GM23338 (cell line): ENCODE data around the gene FHOD1.
A peak's percentile ranks its signal among the peaks of the same experiment; 100 is the strongest.

Experiments used
- CREB1 ChIP-seq: fragments of 250-450 bp; sonication (Bioruptor Pico); IDR thresholded peaks from 2 replicates; pipeline ENCODE4 v1.5.0; 2020; ENCODE audit warnings: low read depth, mild to moderate bottlenecking, moderate library complexity
- EZH2 ChIP-seq: fragments of 200-600 bp; sonication (generic); IDR thresholded peaks from one replicate; pipeline ENCODE4 v1.8.0; 2017; ENCODE audit warnings: antibody characterized with exemption, mild to moderate bottlenecking, low read depth; ENCODE audit not compliant: unreplicated experiment
- EZH2phosphoT487 ChIP-seq: fragments of 200-600 bp; sonication (generic); IDR thresholded peaks from one replicate; pipeline ENCODE4 v1.8.1; 2018; ENCODE audit warnings: antibody characterized with exemption; ENCODE audit not compliant: unreplicated experiment
- JUNB ChIP-seq: IDR thresholded peaks from one replicate; pipeline ENCODE4 v1.6.1; 2016; ENCODE audit warnings: antibody characterized with exemption; ENCODE audit not compliant: unreplicated experiment
- NANOG ChIP-seq: IDR thresholded peaks from 2 replicates; pipeline ENCODE4 v1.6.1; 2016; ENCODE audit warnings: antibody characterized with exemption, borderline replicate concordance
- POLR2AphosphoS5 ChIP-seq: IDR thresholded peaks from 2 replicates; pipeline ENCODE4 v1.6.1; 2016; ENCODE audit warnings: antibody characterized with exemption, low read depth
- STAT1 ChIP-seq: IDR thresholded peaks from one replicate; pipeline ENCODE4 v1.6.1; 2016; ENCODE audit warnings: antibody characterized with exemption; ENCODE audit not compliant: unreplicated experiment
- ZNF114 ChIP-seq: fragments of 250-450 bp; sonication (Bioruptor Pico); IDR thresholded peaks from 2 replicates; pipeline ENCODE4 v1.5.0; 2020; ENCODE audit warnings: mild to moderate bottlenecking, moderate library complexity
- ZNF331 ChIP-seq: fragments of 250-450 bp; sonication (Bioruptor Pico); IDR thresholded peaks from 2 replicates; pipeline ENCODE4 v1.5.0; 2020; ENCODE audit warnings: low read depth, mild to moderate bottlenecking, moderate library complexity
- TF ChIP-seq, protein P1 (sequence below), 2 experiments: fragments of 200-600 bp in 1 of 2; sonication (generic) in 1 of 2; conservative IDR thresholded peaks; 2 replicates each; pipeline versions ENCODE4 v1.5.1 to v1.6.1; 2016 to 2017; ENCODE audit warnings: antibody characterized with exemption in 2 of 2, low read depth in 2 of 2, mild to moderate bottlenecking in 2 of 2, moderate library complexity in 1 of 2
- TF ChIP-seq, protein P2 (sequence below): IDR thresholded peaks from one replicate; pipeline ENCODE4 v1.6.1; 2018; ENCODE audit warnings: antibody characterized with exemption; ENCODE audit not compliant: unreplicated experiment
- TF ChIP-seq, protein P3 (sequence below): IDR thresholded peaks from 2 replicates; pipeline ENCODE4 v1.6.1; 2016; ENCODE audit warnings: antibody characterized with exemption
- TF ChIP-seq, protein P4 (sequence below): fragments of 250-450 bp; sonication (Bioruptor Pico); IDR thresholded peaks from 2 replicates; pipeline ENCODE4 v1.5.0; 2020; ENCODE audit warnings: mild to moderate bottlenecking, moderate library complexity

DNA sequence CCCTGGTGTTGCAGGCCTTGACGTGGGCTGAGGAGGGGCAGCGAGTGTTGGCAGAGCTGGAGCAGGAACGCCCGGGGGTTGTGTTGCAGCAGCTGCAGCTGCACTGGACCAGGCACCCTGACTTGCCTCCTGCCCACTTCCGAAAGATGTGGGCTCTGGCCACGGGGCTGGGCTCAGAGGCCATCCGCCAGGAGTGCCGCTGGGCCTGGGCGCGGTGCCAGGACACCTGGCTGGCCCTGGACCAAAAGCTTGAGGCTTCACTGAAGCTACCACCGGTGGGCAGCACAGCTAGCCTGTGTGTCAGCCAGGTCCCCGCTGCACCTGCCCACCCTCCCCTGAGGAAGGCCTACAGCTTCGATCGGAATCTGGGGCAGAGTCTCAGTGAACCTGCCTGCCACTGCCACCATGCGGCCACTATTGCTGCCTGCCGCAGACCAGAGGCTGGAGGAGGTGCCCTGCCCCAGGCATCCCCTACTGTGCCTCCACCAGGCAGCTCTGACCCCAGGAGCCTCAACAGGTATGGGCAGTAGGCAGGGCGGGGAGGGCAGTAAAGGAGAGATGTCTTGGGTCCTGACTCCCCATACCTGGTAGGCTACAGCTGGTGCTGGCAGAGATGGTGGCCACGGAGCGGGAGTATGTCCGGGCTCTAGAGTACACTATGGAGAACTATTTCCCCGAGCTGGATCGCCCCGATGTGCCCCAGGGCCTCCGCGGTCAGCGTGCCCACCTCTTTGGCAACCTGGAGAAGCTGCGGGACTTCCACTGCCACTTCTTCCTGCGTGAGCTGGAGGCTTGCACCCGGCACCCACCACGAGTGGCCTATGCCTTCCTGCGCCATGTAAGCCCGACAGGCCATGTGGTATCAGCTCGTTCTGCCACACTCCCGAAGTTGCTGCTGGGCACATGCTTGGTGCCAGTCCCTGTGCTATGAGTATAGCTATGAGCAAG is 37.7 kb upstream of the FHOD1 start:
- TF ChIP-seq, protein P1, sequence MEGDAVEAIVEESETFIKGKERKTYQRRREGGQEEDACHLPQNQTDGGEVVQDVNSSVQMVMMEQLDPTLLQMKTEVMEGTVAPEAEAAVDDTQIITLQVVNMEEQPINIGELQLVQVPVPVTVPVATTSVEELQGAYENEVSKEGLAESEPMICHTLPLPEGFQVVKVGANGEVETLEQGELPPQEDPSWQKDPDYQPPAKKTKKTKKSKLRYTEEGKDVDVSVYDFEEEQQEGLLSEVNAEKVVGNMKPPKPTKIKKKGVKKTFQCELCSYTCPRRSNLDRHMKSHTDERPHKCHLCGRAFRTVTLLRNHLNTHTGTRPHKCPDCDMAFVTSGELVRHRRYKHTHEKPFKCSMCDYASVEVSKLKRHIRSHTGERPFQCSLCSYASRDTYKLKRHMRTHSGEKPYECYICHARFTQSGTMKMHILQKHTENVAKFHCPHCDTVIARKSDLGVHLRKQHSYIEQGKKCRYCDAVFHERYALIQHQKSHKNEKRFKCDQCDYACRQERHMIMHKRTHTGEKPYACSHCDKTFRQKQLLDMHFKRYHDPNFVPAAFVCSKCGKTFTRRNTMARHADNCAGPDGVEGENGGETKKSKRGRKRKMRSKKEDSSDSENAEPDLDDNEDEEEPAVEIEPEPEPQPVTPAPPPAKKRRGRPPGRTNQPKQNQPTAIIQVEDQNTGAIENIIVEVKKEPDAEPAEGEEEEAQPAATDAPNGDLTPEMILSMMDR (conservative IDR thresholded peaks at IDR 0.05; ENCODE audit: low read depth in 2 of 2): peak; percentile 68 to 86
- no peak for TF ChIP-seq POLR2AphosphoS5
- TF ChIP-seq EZH2phosphoT487: no peak
- no peak for TF ChIP-seq CREB1 (CRISPR knock-in tag)
- no peak for TF ChIP-seq JUNB
- TF ChIP-seq, protein P2, sequence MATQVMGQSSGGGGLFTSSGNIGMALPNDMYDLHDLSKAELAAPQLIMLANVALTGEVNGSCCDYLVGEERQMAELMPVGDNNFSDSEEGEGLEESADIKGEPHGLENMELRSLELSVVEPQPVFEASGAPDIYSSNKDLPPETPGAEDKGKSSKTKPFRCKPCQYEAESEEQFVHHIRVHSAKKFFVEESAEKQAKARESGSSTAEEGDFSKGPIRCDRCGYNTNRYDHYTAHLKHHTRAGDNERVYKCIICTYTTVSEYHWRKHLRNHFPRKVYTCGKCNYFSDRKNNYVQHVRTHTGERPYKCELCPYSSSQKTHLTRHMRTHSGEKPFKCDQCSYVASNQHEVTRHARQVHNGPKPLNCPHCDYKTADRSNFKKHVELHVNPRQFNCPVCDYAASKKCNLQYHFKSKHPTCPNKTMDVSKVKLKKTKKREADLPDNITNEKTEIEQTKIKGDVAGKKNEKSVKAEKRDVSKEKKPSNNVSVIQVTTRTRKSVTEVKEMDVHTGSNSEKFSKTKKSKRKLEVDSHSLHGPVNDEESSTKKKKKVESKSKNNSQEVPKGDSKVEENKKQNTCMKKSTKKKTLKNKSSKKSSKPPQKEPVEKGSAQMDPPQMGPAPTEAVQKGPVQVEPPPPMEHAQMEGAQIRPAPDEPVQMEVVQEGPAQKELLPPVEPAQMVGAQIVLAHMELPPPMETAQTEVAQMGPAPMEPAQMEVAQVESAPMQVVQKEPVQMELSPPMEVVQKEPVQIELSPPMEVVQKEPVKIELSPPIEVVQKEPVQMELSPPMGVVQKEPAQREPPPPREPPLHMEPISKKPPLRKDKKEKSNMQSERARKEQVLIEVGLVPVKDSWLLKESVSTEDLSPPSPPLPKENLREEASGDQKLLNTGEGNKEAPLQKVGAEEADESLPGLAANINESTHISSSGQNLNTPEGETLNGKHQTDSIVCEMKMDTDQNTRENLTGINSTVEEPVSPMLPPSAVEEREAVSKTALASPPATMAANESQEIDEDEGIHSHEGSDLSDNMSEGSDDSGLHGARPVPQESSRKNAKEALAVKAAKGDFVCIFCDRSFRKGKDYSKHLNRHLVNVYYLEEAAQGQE: no peak
- TF ChIP-seq EZH2: no peak
- TF ChIP-seq STAT1: no peak
- no peak for TF ChIP-seq ZNF331 (CRISPR knock-in tag)
- TF ChIP-seq, protein P3, sequence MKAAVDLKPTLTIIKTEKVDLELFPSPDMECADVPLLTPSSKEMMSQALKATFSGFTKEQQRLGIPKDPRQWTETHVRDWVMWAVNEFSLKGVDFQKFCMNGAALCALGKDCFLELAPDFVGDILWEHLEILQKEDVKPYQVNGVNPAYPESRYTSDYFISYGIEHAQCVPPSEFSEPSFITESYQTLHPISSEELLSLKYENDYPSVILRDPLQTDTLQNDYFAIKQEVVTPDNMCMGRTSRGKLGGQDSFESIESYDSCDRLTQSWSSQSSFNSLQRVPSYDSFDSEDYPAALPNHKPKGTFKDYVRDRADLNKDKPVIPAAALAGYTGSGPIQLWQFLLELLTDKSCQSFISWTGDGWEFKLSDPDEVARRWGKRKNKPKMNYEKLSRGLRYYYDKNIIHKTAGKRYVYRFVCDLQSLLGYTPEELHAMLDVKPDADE: no peak
- no peak for TF ChIP-seq NANOG
- TF ChIP-seq ZNF114: no peak
- TF ChIP-seq, protein P4, sequence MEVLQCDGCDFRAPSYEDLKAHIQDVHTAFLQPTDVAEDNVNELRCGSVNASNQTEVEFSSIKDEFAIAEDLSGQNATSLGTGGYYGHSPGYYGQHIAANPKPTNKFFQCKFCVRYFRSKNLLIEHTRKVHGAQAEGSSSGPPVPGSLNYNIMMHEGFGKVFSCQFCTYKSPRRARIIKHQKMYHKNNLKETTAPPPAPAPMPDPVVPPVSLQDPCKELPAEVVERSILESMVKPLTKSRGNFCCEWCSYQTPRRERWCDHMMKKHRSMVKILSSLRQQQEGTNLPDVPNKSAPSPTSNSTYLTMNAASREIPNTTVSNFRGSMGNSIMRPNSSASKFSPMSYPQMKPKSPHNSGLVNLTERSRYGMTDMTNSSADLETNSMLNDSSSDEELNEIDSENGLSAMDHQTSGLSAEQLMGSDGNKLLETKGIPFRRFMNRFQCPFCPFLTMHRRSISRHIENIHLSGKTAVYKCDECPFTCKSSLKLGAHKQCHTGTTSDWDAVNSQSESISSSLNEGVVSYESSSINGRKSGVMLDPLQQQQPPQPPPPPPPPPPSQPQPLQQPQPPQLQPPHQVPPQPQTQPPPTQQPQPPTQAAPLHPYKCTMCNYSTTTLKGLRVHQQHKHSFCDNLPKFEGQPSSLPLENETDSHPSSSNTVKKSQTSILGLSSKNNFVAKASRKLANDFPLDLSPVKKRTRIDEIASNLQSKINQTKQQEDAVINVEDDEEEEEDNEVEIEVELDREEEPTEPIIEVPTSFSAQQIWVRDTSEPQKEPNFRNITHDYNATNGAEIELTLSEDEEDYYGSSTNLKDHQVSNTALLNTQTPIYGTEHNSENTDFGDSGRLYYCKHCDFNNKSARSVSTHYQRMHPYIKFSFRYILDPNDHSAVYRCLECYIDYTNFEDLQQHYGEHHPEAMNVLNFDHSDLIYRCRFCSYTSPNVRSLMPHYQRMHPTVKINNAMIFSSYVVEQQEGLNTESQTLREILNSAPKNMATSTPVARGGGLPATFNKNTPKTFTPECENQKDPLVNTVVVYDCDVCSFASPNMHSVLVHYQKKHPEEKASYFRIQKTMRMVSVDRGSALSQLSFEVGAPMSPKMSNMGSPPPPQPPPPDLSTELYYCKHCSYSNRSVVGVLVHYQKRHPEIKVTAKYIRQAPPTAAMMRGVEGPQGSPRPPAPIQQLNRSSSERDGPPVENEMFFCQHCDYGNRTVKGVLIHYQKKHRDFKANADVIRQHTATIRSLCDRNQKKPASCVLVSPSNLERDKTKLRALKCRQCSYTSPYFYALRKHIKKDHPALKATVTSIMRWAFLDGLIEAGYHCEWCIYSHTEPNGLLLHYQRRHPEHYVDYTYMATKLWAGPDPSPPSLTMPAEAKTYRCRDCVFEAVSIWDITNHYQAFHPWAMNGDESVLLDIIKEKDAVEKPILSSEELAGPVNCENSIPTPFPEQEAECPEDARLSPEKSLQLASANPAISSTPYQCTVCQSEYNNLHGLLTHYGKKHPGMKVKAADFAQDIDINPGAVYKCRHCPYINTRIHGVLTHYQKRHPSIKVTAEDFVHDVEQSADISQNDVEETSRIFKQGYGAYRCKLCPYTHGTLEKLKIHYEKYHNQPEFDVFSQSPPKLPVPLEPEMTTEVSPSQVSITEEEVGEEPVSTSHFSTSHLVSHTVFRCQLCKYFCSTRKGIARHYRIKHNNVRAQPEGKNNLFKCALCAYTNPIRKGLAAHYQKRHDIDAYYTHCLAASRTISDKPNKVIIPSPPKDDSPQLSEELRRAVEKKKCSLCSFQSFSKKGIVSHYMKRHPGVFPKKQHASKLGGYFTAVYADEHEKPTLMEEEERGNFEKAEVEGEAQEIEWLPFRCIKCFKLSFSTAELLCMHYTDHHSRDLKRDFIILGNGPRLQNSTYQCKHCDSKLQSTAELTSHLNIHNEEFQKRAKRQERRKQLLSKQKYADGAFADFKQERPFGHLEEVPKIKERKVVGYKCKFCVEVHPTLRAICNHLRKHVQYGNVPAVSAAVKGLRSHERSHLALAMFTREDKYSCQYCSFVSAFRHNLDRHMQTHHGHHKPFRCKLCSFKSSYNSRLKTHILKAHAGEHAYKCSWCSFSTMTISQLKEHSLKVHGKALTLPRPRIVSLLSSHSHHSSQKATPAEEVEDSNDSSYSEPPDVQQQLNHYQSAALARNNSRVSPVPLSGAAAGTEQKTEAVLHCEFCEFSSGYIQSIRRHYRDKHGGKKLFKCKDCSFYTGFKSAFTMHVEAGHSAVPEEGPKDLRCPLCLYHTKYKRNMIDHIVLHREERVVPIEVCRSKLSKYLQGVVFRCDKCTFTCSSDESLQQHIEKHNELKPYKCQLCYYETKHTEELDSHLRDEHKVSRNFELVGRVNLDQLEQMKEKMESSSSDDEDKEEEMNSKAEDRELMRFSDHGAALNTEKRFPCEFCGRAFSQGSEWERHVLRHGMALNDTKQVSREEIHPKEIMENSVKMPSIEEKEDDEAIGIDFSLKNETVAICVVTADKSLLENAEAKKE (CRISPR knock-in tag): no peak
